Measurements from ENCODE around the gene DKKL1. TPM values are rescaled to one million over a fixed set of nuclear protein-coding genes. Genes with fewer than 3 reads are reported as not detected.
"Not testable (repeated sequence)": the region's sequence is repeated elsewhere in the genome, so short reads cannot be mapped to it uniquely, and the experiment has no call there.

The DKKL1 gene
- polyA plus RNA-seq (ENCODE audit: insufficient read length): 2.4 TPM

- DNase-seq: peak; percentile 95
These were observed at the start of gene DKKL1 for GRCh38 chr19:49363268-49364082. DKKL1 (plus strand) TSS chr19:49363877; CDS start chr19:49363999, 122 bp downstream.

- no peak for DNase-seq
These were observed 48.6 kb upstream of the DKKL1 start for GRCh38 chr19:49315111-49315510.

- no peak for DNase-seq
These were observed 47.4 kb upstream of the DKKL1 start for GRCh38 chr19:49316284-49316683.

- no peak for DNase-seq
These were observed 45.4 kb upstream of the DKKL1 start for GRCh38 chr19:49318296-49318695.

GRCh38 chr19:49324801-49325576 is 38.7 kb upstream of the DKKL1 start, which contains the start of gene SLC6A16:
SLC6A16 (minus strand) TSS chr19:49325191; CDS start chr19:49311347, 13,844 bp downstream.
- no peak for DNase-seq

- DNase-seq: not testable (repeated sequence)
These were observed 37.9 kb upstream of the DKKL1 start for GRCh38 chr19:49325756-49326155.

- DNase-seq: no peak
These were observed 37.4 kb upstream of the DKKL1 start for GRCh38 chr19:49326165-49326704.

GRCh38 chr19:49327878-49328544 is 35.7 kb upstream of the DKKL1 start:
- no peak for DNase-seq

- no peak for DNase-seq
These were observed 34.9 kb upstream of the DKKL1 start for GRCh38 chr19:49328741-49329140.

GRCh38 chr19:49331187-49331586 is 32.5 kb upstream of the DKKL1 start:
- DNase-seq: not testable (repeated sequence)

GRCh38 chr19:49331616-49332055 is 32.0 kb upstream of the DKKL1 start:
- DNase-seq: no peak

GRCh38 chr19:49332691-49333417 is 30.8 kb upstream of the DKKL1 start:
- DNase-seq: not testable (repeated sequence)

- DNase-seq: no peak
These were observed 30.3 kb upstream of the DKKL1 start for GRCh38 chr19:49333418-49333805.

- no peak for DNase-seq
These were observed 29.8 kb upstream of the DKKL1 start for GRCh38 chr19:49333811-49334288.

- DNase-seq: no peak
These were observed 28.4 kb upstream of the DKKL1 start, which contains the start of gene CD37 for GRCh38 chr19:49335071-49335783. CD37 (plus strand) TSS chr19:49335406; CDS start chr19:49335541, 135 bp downstream.

- no peak for DNase-seq
These were observed 27.7 kb upstream of the DKKL1 start for GRCh38 chr19:49335784-49336481.

- no peak for DNase-seq
These were observed 27.0 kb upstream of the DKKL1 start for GRCh38 chr19:49336482-49337266.

GRCh38 chr19:49337267-49338022 is 26.2 kb upstream of the DKKL1 start:
- no peak for DNase-seq

All from hindlimb muscle (tissue), 1 donor.